Activated CD8-positive, alpha-beta T cell treated with anti-CD3 and anti-CD28 coated beads for 36 hours (primary cell): ENCODE results near the gene FCRL2. TPM values are rescaled to one million over a fixed set of nuclear protein-coding genes. Genes with fewer than 3 reads are reported as not detected.
A peak's percentile ranks its signal among the peaks of the same experiment; 100 is the strongest.

Experiments used
- ATAC-seq: fragments of 200-7000 bp; cut with Tn5 transposase; one replicate; pipeline ENCODE4 v1.10.0; 2021; ENCODE audit warnings: mild to moderate bottlenecking, moderate library complexity
- CTCF ChIA-PET: fragments of 350-600 bp; sonication (Branson Sonifier 250); formaldehyde crosslinking; loops from one replicate; lab custom pipeline; 2021; ENCODE audit warnings: antibody characterized with exemption; lab: Charles Lee
- POLR2A ChIA-PET: fragments of 350-600 bp; sonication (Branson Sonifier 250); formaldehyde crosslinking; loops from one replicate; lab custom pipeline; 2021; ENCODE audit warnings: antibody characterized with exemption; lab: Charles Lee
- DNase-seq: peaks from one replicate; pipeline ENCODE4 v3.0.0-alpha.2; 2020
- H3K27ac Mint-ChIP-seq: one replicate; pipeline ENCODE4 v1.8.0; 2021; ENCODE audit warnings: mild to moderate bottlenecking, mixed read lengths
- H3K27me3 Mint-ChIP-seq: one replicate; pipeline ENCODE4 v1.8.0; 2021; ENCODE audit warnings: mixed read lengths
- H3K36me3 Mint-ChIP-seq: one replicate; pipeline ENCODE4 v1.8.0; 2021; ENCODE audit warnings: low read depth, mixed read lengths
- H3K4me1 Mint-ChIP-seq: one replicate; pipeline ENCODE4 v1.8.0; 2021; ENCODE audit warnings: low read depth, mixed read lengths
- H3K4me3 Mint-ChIP-seq: one replicate; pipeline ENCODE4 v1.8.0; 2021; ENCODE audit warnings: mild to moderate bottlenecking, moderate library complexity, mixed read lengths
- H3K9me3 Mint-ChIP-seq: one replicate; pipeline ENCODE4 v1.8.0; 2021; ENCODE audit warnings: mixed read lengths
- intact Hi-C: fragments of 100-400 bp; cut with micrococcal nuclease; formaldehyde crosslinking; loops from one replicate; pipeline ENCODE4 v1.10.0; 2022
- total RNA-seq, 2 experiments: library from RNA; stranded (reverse); gene quantifications; one replicate each; pipeline ENCODE4 v1.2.3, GENCODE V29; 2021
- TF ChIP-seq, protein P1 (sequence below): fragments of 200-600 bp; IDR thresholded peaks from one replicate; pipeline ENCODE4 v1.8.0; 2022; ENCODE audit warnings: antibody characterized with exemption, mild to moderate bottlenecking

FCRL2 gene
- total RNA-seq, 2 experiments from 2014 or later = not detected

DNA sequence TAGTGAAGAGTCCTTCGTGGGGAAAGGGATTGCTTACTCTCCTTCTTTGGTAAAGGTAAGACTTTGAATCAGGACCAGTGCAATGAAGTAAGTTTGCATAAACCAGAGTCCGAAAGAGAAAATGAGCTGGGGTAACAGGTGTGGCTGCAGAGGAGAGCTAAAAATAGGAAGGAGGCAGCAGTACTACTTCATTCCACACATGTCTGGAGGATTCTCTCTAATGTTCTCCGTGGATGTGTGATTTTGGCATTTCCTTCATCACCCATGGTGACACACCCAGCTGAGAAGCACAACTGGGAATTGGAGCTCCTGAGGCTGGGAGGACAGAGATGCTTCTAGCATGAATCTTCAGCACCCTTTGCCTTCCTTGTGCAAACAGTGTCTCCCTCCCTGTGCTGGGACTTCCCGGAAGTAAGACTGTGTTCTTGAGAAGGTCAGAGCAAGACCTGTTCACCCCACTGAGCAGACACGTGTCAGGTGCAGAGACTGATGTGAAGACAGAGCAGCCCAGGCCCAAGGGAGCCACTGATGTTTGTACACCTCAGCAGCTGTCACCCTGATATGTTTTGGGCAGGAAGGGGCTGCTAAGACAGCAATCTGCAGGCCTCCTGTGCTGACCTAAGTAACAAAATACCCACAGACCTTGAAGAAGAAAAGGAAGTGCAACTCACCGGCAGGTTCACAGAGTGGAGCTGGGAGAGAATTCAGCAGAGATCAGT lies 29.7 kb upstream of the FCRL2 start:
- no peak overlapping the region for H3K27ac Mint-ChIP-seq
- CTCF ChIA-PET = interaction anchor here (1.1 kb wide), 1 partner anchor 226 kb away, joined by 3 read pairs; no protein-coding TSS in a partner anchor

DNA sequence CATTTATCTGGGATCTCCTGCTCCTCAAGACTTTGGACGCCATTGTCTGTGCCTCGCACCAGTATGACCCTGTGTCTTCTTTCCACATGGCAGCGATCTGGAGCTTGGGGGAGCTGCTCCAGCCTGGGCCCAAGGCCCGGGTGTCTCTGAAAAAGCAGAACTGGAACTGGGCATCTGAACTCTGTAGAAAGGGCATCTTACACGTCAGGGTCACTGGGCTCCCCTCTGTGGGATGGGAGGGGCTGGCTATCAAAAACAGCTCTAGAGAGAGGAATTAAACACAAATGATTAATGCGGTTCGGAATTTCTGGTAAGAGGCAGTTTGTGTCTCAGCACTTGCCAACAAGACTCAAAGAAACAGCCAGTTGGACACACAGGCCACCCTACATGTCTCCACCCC lies 26.9 kb upstream of the FCRL2 start:
- no peak overlapping the region for H3K4me3 Mint-ChIP-seq
- TF ChIP-seq, protein P1, sequence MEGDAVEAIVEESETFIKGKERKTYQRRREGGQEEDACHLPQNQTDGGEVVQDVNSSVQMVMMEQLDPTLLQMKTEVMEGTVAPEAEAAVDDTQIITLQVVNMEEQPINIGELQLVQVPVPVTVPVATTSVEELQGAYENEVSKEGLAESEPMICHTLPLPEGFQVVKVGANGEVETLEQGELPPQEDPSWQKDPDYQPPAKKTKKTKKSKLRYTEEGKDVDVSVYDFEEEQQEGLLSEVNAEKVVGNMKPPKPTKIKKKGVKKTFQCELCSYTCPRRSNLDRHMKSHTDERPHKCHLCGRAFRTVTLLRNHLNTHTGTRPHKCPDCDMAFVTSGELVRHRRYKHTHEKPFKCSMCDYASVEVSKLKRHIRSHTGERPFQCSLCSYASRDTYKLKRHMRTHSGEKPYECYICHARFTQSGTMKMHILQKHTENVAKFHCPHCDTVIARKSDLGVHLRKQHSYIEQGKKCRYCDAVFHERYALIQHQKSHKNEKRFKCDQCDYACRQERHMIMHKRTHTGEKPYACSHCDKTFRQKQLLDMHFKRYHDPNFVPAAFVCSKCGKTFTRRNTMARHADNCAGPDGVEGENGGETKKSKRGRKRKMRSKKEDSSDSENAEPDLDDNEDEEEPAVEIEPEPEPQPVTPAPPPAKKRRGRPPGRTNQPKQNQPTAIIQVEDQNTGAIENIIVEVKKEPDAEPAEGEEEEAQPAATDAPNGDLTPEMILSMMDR = no peak
- H3K9me3 Mint-ChIP-seq = no peaks in the 10 kb centered on the region
- no peaks in the 10 kb centered on the region for H3K36me3 Mint-ChIP-seq
- ATAC-seq (no peak), DNase-seq (no peak)
- H3K27ac Mint-ChIP-seq = no peak overlapping the region
- POLR2A ChIA-PET = no interaction called here
- no peaks in the 10 kb centered on the region for H3K4me1 Mint-ChIP-seq
- peaks cover 10% of the 10 kb centered on the region for H3K27me3 Mint-ChIP-seq
- CTCF ChIA-PET = no interaction called here
- intact Hi-C loops = no loop called here

More for the DNA sequence above, 29.7 kb upstream of the FCRL2 start:
- TF ChIP-seq, protein P1 = no peak
- Mint-ChIP-seq H3K27me3 (peaks cover 12% of the 10 kb centered on the region), H3K9me3 (no peaks in the 10 kb centered on the region), H3K4me3 (no peak overlapping the region), H3K36me3 (no peaks in the 10 kb centered on the region), H3K4me1 (no peaks in the 10 kb centered on the region)
- ATAC-seq = no peak
- intact Hi-C loops = no loop called here
- peak; percentile 3 for DNase-seq
- POLR2A ChIA-PET = no interaction called here

DNA sequence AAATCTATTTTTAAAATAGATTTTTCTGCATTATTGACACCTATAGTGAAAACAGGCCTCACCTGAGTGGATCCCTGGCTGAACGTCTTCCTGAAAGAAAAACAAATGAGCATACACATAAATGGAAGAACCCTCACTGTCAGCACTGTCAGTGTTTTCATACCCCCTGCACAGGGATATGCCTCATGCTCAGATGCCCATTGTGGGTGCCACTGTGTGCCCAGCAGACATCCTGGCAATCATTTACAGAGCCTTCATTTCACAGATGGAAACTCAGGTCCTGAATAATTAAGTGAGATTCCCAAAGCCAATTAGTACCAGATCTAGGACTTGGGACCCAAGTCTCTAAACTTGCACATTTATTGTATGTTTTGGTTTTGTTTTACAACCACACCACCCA lies 23.1 kb upstream of the FCRL2 start:
- H3K9me3 Mint-ChIP-seq = no peaks in the 10 kb centered on the region
- no peaks in the 10 kb centered on the region for H3K36me3 Mint-ChIP-seq
- TF ChIP-seq, protein P1 = no peak
- no peak overlapping the region for H3K27ac Mint-ChIP-seq
- POLR2A ChIA-PET = no interaction called here
- H3K4me1 Mint-ChIP-seq = no peaks in the 10 kb centered on the region
- no peaks in the 10 kb centered on the region for H3K27me3 Mint-ChIP-seq
- ATAC-seq (no peak), DNase-seq (no peak)
- H3K4me3 Mint-ChIP-seq = no peak overlapping the region
- CTCF ChIA-PET = no interaction called here
- intact Hi-C loops = no loop called here

DNA sequence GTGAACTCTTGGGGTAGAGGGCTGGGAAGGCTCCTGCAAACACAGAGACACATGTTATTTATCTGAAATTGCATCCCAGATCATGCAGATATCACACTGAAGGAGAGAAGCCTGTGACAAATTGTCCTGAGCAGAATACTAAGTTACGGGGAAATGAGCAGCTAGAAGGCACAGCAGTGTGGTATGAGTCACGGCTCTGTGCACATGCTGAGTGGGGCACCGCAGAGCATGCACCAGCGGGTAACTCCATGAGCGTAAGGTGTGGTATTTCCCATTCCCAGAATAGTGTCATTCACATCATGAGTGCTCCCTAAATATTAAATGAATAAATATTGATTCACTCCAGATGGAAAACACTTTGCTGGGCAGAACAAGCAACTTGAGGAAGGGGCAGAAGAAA lies 21.3 kb upstream of the FCRL2 start:
- ChIA-PET CTCF (no interaction called here), POLR2A (no interaction called here)
- no peaks in the 10 kb centered on the region for H3K4me1 Mint-ChIP-seq
- no peak overlapping the region for H3K27ac Mint-ChIP-seq
- ATAC-seq (no peak), DNase-seq (no peak)
- H3K27me3 Mint-ChIP-seq = no peaks in the 10 kb centered on the region
- intact Hi-C loops = no loop called here
- peaks cover 8% of the 10 kb centered on the region for H3K9me3 Mint-ChIP-seq
- no peak overlapping the region for H3K4me3 Mint-ChIP-seq
- TF ChIP-seq, protein P1 = no peak
- H3K36me3 Mint-ChIP-seq = no peaks in the 10 kb centered on the region

DNA sequence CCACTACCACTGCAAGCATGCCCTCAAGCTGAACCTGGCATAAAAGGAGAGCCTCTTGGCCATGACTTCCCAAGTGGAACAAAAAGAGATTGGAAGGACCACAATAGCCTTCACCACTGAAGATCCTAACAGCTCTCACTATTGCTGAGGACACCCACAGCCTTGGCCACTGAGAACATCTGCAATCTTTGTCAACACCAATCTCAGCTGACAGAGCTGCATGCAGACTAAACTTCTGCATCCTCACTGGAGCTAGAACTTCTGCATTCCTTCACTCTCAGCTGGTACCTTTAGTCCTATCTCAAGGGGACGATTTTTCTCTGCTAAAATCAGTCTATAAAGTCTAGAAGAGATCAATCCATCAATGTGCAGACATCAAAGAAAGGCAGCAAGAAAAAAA lies 8.3 kb upstream of the FCRL2 start:
- ATAC-seq = no peak
- Mint-ChIP-seq H3K9me3 (peaks cover 1% of the 10 kb centered on the region), H3K27ac (no peak overlapping the region), H3K27me3 (peaks cover 7% of the 10 kb centered on the region), H3K4me1 (peaks cover 7% of the 10 kb centered on the region), H3K4me3 (no peak overlapping the region), H3K36me3 (no peaks in the 10 kb centered on the region)
- DNase-seq = no peak
- TF ChIP-seq, protein P1 = no peak
- intact Hi-C loops = no loop called here
- ChIA-PET POLR2A (no interaction called here), CTCF (interaction anchor here (1.0 kb wide), 1 partner anchor 11 kb away, joined by 3 read pairs; no protein-coding TSS in a partner anchor)
